Type B pancreatic cell (in vitro differentiated cells): ENCODE measurements around the gene GARIN1A. TPM values are rescaled to one million over a fixed set of nuclear protein-coding genes. Genes with fewer than 3 reads are reported as not detected.

Experiments
- DNase-seq: peaks from one replicate; pipeline ENCODE4 v3.0.0; 2021; ENCODE audit warnings: mixed read lengths; ENCODE audit not compliant: unreplicated experiment; ENCODE audit errors: extremely low spot score
- H3K27ac Mint-ChIP-seq: 2 replicates; pipeline ENCODE4 v1.8.0; 2021; ENCODE audit warnings: mild to moderate bottlenecking, mixed read lengths
- H3K27me3 Mint-ChIP-seq: 2 replicates; pipeline ENCODE4 v1.8.0; 2021; ENCODE audit warnings: mixed read lengths
- H3K36me3 Mint-ChIP-seq: 2 replicates; pipeline ENCODE4 v1.8.0; 2021; ENCODE audit warnings: mixed read lengths
- H3K4me1 Mint-ChIP-seq: one replicate; pipeline ENCODE4 v1.8.0; 2021; ENCODE audit warnings: mixed read lengths; ENCODE audit not compliant: unreplicated experiment
- H3K4me3 Mint-ChIP-seq: 2 replicates; pipeline ENCODE4 v1.8.0; 2021; ENCODE audit warnings: mild to moderate bottlenecking, mixed read lengths
- H3K9me3 Mint-ChIP-seq: 2 replicates; pipeline ENCODE4 v1.8.0; 2021; ENCODE audit warnings: mixed read lengths
- total RNA-seq: library from RNA; stranded (reverse); gene quantifications from 2 replicates; pipeline ENCODE4 v1.2.1, GENCODE V29; 2021; ENCODE audit warnings: low replicate concordance
- TF ChIP-seq, protein P1 (sequence below): fragments of 200-600 bp; sonication (generic); conservative IDR thresholded peaks from 2 replicates; pipeline ENCODE4 v1.5.0; 2021; ENCODE audit warnings: antibody characterized with exemption, mild to moderate bottlenecking

GARIN1A gene
- total RNA-seq, 1 donor from 2014 or later = 2.4 TPM

DNA sequence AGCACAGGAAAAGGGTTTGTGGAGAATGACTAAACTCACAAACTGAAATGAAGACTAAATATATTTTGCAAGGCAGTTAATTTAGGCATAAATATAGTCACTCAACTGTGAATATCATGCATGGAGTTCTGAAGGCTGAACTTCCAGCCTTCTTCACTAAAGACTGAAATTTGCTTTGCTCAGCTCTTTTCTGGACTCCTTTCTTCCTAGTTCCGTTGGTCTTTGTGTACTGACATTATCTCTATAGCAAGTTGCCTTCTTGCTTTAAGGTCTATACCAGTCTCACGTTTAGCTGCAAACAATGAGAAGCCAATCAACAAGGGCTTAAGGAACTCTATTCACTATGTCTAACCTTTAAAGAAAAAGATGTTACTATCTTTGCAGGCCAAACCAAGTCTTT, 22.6 kb downstream of the GARIN1A start:
- Mint-ChIP-seq H3K27me3 (peaks cover 39% of the 10 kb centered on the region), H3K9me3 (no peaks in the 10 kb centered on the region), H3K27ac (no peak overlapping the region), H3K4me1 (peaks cover 15% of the 10 kb centered on the region), H3K36me3 (peaks cover 8% of the 10 kb centered on the region), H3K4me3 (no peak overlapping the region)
- TF ChIP-seq, protein P1, sequence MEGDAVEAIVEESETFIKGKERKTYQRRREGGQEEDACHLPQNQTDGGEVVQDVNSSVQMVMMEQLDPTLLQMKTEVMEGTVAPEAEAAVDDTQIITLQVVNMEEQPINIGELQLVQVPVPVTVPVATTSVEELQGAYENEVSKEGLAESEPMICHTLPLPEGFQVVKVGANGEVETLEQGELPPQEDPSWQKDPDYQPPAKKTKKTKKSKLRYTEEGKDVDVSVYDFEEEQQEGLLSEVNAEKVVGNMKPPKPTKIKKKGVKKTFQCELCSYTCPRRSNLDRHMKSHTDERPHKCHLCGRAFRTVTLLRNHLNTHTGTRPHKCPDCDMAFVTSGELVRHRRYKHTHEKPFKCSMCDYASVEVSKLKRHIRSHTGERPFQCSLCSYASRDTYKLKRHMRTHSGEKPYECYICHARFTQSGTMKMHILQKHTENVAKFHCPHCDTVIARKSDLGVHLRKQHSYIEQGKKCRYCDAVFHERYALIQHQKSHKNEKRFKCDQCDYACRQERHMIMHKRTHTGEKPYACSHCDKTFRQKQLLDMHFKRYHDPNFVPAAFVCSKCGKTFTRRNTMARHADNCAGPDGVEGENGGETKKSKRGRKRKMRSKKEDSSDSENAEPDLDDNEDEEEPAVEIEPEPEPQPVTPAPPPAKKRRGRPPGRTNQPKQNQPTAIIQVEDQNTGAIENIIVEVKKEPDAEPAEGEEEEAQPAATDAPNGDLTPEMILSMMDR = no peak
- no peak for DNase-seq

DNA sequence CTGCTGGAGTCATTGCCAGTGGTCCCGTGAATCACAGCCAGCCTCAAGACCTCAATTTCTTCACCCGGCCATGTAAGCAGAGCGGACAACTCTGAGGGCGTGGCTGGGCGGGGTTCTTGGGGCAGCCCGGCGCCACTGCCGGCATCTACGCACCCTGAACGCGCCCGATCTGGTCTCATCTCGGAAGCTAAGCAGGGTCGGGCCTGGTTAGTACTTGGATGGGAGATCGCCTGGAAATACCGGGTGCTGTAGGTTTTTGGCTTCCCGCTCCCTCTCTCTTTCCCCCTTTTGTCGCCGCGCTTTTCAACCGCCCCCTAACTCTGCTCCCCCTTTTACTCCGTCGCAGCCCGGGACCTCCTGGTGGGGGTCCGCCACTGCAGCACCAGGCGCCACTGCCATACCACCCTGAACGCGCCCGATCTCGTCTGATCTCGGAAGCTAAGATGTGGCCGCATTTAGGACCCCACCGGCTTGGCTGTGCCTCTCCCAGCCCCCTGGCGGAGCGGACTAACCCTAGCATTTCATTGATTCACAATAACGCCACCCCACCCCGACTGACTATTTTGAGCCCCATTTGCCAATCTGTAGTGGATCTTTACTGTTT, 25.3 kb downstream of the GARIN1A start:
- peak overlapping the region; percentile 81 for H3K27ac Mint-ChIP-seq
- TF ChIP-seq, protein P1 = peak; percentile 71
- H3K4me1 Mint-ChIP-seq = peaks cover 8% of the 10 kb centered on the region
- peaks cover 55% of the 10 kb centered on the region for H3K27me3 Mint-ChIP-seq
- no peaks in the 10 kb centered on the region for H3K9me3 Mint-ChIP-seq
- peak overlapping the region; percentile 91 for H3K4me3 Mint-ChIP-seq
- H3K36me3 Mint-ChIP-seq = peaks cover 5% of the 10 kb centered on the region
- DNase-seq = no peak

DNA sequence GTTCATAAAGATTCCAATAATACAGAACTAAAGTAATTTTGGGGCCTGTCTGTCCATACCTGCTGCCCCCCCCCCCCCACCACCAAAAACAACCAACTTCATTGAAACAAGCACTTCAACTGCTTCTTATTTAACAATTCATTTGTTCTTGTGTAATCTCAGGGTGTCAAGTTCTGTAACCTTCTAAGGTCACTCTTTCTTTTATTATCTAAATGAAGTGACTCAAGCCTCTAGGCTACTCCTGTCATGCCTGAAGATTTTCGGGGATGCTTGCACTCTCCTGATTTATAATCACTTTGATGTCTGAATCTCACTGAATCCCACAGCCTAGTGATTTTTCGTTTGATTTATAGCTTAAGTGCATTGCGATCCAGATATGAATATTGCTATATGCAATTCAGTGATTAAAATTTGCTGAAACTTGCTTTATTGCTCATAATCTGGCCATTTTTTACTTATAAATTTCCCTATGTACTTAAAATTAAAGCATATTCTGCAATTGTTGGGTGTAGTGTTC, 27.2 kb downstream of the GARIN1A start:
- Mint-ChIP-seq H3K4me3 (no peak overlapping the region), H3K9me3 (no peaks in the 10 kb centered on the region), H3K4me1 (peaks cover 5% of the 10 kb centered on the region), H3K36me3 (peaks cover 5% of the 10 kb centered on the region), H3K27ac (no peak overlapping the region), H3K27me3 (peaks cover 65% of the 10 kb centered on the region)
- TF ChIP-seq, protein P1 = no peak
- no peak for DNase-seq

DNA sequence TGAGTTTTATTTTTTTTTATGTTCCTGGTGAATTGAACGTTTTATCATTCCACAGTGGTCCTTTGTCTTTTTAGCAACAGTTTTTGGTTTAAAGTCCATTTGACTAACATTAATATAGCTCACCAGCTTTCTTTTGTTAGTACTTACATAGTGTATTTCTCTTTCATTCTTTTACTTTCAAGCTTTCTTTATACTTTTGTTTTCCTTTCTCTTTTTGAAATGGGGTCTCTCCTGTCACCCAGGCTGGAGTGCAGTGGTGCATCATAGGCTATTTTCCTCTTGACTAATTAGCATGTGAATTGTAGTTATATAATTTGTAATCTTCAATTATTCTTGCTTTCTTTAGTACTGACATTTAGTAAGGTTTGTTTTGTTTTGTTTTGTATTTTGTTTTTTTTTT, 27.8 kb downstream of the GARIN1A start:
- peaks cover 5% of the 10 kb centered on the region for H3K36me3 Mint-ChIP-seq
- TF ChIP-seq, protein P1 = no peak
- H3K4me1 Mint-ChIP-seq = peaks cover 5% of the 10 kb centered on the region
- H3K4me3 Mint-ChIP-seq = no peak overlapping the region
- no peaks in the 10 kb centered on the region for H3K9me3 Mint-ChIP-seq
- H3K27ac Mint-ChIP-seq = no peak overlapping the region
- DNase-seq = no peak
- peaks cover 67% of the 10 kb centered on the region for H3K27me3 Mint-ChIP-seq

DNA sequence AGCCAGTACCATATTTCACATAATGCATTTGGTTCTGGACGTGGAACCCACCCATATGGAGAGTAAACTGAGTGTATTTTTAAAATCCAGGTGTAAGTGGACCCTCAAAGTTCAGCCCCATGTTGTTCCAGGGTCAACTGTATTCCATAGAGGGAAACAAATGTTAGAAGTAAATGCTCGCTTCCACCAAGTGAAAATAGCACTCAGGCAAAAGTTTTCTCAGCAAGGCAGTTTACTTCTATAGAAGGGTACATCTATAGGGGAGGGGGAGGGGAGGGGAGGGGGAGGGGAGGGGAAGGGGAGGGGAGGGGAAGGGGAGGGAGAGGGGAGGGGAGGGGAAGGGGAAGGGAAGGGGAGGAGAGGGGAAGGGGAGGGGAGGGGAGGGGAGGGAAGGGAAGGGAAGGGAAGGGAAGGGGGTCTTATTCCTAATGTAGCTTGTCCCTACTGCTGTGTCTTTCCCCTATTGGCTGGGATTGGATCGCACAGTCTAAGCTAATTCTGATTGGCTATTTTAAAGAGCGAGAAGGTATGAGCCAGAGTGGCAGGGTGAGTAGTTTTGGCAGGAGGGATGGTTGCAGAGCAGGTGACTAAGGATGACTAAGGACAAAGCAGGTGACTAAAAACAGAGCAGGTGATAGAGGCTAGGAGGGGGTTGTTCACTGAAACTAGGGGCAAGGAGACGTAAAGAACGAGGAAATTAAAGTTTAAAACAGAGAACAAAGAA, 29.1 kb downstream of the GARIN1A start:
- Mint-ChIP-seq H3K9me3 (no peaks in the 10 kb centered on the region), H3K4me3 (no peak overlapping the region), H3K27me3 (peaks cover 70% of the 10 kb centered on the region), H3K4me1 (peaks cover 5% of the 10 kb centered on the region), H3K27ac (no peak overlapping the region), H3K36me3 (peaks cover 5% of the 10 kb centered on the region)
- no peak for DNase-seq
- TF ChIP-seq, protein P1 = no peak
